ENCODE measurements around the gene TIAM2. TPM values are rescaled to one million over a fixed set of nuclear protein-coding genes. Genes with fewer than 3 reads are reported as not detected.

The TIAM2 gene
- total and polyA plus RNA-seq, 10 of the 15 experiments (the other 5 are each of a cell fraction or from before 2014, with no cell fraction given), result 1.1 to 10.5 (median 2.3) TPM

DNA sequence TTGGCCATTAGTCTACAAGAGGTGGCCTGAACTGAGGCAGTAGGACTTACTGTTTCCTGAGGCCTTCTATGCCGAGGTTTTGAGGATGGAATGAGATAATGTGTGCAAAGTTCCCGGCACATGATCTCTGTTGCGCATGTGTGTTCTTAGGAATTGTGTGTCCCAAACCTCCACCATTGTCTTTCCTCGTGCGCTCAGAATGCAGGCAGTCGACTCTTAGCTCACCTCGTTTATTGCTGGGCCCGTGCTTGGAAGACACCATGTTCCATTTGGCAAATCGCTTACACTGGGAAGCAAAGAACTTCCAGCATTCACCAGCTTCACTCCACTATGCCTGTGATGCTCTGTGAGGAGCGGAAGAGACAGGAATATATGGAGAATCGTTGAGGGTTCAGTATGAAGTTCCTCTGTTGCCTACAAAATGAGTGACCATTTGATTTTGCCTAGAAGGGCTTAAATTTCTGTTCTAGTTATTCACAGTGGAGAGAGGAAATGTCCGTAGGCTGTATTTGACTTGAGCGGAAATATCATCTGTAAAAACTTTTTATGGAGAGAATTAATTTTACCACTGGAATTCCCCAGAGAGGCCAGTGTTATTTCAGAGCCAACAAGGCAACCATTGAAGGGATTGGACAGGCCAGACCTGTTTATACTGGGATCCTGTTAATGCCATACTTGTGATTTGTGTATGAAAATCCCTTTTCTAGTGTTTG, 193.0 kb downstream of the TIAM2 start (continued):
- TF ChIP-seq, protein P1, sequence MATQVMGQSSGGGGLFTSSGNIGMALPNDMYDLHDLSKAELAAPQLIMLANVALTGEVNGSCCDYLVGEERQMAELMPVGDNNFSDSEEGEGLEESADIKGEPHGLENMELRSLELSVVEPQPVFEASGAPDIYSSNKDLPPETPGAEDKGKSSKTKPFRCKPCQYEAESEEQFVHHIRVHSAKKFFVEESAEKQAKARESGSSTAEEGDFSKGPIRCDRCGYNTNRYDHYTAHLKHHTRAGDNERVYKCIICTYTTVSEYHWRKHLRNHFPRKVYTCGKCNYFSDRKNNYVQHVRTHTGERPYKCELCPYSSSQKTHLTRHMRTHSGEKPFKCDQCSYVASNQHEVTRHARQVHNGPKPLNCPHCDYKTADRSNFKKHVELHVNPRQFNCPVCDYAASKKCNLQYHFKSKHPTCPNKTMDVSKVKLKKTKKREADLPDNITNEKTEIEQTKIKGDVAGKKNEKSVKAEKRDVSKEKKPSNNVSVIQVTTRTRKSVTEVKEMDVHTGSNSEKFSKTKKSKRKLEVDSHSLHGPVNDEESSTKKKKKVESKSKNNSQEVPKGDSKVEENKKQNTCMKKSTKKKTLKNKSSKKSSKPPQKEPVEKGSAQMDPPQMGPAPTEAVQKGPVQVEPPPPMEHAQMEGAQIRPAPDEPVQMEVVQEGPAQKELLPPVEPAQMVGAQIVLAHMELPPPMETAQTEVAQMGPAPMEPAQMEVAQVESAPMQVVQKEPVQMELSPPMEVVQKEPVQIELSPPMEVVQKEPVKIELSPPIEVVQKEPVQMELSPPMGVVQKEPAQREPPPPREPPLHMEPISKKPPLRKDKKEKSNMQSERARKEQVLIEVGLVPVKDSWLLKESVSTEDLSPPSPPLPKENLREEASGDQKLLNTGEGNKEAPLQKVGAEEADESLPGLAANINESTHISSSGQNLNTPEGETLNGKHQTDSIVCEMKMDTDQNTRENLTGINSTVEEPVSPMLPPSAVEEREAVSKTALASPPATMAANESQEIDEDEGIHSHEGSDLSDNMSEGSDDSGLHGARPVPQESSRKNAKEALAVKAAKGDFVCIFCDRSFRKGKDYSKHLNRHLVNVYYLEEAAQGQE (IDR thresholded peaks at IDR 0.05; ENCODE audit: low read depth, low read length), result no peak
- TF ChIP-seq SIX5 (IDR thresholded peaks at IDR 0.05; ENCODE audit: low read depth, low read length, severe bottlenecking), result no peak
- no peak for TF ChIP-seq MTA2 (IDR thresholded peaks at IDR 0.05; ENCODE audit: low read depth)
- TF ChIP-seq, protein P2, sequence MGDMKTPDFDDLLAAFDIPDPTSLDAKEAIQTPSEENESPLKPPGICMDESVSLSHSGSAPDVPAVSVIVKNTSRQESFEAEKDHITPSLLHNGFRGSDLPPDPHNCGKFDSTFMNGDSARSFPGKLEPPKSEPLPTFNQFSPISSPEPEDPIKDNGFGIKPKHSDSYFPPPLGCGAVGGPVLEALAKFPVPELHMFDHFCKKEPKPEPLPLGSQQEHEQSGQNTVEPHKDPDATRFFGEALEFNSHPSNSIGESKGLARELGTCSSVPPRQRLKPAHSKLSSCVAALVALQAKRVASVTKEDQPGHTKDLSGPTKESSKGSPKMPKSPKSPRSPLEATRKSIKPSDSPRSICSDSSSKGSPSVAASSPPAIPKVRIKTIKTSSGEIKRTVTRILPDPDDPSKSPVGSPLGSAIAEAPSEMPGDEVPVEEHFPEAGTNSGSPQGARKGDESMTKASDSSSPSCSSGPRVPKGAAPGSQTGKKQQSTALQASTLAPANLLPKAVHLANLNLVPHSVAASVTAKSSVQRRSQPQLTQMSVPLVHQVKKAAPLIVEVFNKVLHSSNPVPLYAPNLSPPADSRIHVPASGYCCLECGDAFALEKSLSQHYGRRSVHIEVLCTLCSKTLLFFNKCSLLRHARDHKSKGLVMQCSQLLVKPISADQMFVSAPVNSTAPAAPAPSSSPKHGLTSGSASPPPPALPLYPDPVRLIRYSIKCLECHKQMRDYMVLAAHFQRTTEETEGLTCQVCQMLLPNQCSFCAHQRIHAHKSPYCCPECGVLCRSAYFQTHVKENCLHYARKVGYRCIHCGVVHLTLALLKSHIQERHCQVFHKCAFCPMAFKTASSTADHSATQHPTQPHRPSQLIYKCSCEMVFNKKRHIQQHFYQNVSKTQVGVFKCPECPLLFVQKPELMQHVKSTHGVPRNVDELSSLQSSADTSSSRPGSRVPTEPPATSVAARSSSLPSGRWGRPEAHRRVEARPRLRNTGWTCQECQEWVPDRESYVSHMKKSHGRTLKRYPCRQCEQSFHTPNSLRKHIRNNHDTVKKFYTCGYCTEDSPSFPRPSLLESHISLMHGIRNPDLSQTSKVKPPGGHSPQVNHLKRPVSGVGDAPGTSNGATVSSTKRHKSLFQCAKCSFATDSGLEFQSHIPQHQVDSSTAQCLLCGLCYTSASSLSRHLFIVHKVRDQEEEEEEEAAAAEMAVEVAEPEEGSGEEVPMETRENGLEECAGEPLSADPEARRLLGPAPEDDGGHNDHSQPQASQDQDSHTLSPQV (IDR thresholded peaks at IDR 0.05), result no peak

Data from GM12878 (cell line).